Kidney capillary endothelial cell (primary cell): ENCODE data around the gene CFDP1.

Experiments used
- DNase-seq: peaks from one replicate; pipeline ENCODE4 v3.0.0-alpha.2; 2018; ENCODE audit warnings: low spot score

Gene CFDP1

GRCh38 chr16:75406943-75407342, 26.4 kb downstream of the CFDP1 start:
- no peak for DNase-seq

DNA sequence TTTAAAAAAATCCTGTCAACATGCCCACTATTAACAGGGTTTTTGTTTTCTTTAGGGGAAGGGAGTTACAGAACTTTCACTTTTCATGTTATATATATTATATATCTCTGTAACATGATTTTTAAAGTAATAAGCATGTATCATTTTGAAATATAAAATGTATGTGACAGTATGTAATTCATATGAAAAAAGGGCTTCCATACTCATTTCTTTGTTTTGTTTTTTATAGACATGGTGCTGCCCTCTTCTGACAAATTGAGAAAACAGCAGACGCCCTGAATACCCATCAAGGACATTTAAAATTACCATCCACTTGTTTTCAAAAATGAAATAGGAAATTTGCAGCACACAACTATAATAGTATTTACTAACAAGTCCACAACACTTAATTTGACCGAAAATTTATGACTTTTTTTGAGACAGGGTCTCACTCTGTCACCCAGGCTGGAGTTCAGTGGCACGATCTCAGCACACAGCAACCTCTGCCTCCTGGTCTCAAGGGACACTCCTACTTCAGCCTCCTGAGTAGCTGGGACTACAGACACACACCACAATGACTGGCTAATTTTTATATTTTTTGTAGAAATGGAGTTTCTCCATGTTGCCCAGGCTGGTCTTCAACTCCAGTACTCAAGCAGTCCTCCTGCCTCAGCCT, 30.4 kb downstream of the CFDP1 start:
- peak; percentile 71 for DNase-seq

DNA sequence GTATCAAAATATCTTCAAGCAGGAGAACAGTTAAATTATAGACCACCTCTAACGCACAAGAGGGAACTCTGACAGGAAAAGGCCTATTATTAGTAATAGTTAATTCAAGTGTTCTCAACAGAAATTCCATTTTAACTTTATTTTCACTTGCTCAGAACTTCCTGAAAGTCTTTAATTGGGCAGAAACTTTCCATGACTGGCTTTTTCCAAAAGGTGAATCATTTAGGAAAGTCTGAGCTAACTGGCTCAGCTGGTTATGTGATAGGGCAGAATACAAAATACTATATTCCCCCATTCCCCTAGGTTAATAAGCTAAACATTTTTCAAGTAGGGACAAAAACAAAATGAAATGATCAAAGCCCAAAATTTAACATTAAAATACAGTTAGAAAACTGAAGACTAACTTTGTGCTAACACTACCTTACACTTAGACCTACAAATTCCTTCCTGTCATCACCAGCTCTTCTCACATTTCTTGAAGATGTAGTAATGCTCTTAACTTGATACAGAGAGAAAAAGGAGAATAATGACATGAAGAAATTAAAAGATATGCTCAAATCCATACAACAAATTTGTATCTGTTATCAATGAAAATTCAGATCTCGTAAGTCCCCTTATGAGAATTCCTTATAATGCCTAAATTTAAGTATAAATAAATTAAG, 31.0 kb downstream of the CFDP1 start:
- peak; percentile 91 for DNase-seq

DNA sequence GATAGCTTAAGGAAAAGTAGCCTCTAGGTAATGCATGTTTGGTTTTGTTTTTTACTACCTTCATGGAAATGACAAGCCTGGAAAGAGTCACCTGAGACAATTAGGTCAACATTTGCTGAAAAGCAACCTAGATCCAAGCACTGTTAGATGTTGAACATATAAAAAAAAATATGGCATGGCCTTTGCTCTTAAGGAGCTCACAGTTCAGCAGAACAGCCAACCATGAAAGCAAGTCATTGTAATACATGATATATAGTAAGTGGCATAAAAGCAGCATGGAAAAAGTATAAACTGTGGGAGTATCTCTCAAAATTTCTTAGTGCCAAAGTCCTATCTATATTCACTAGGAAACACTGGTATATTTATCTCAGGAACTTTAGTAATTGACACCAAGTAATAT, 31.6 kb downstream of the CFDP1 start:
- DNase-seq = no peak

DNA sequence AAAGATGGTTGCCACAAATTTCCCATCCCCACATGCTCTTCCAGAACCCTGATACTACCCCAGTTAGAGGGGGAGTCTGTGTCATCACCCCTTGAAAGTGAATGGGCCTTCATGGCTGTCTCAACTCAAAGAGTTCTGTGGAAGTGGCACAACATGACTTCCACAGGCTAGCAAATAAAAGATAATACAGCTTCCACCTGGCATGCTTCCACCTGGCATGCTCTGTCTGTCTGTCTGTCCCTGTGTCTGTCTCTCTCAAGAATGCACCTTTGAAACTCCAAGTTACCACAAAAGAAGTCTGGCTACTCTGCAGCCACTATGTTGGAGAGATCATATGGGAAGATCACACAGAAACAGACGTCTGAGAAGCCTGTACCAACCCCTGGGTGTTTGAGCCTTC, 35.0 kb downstream of the CFDP1 start:
- no peak for DNase-seq

DNA sequence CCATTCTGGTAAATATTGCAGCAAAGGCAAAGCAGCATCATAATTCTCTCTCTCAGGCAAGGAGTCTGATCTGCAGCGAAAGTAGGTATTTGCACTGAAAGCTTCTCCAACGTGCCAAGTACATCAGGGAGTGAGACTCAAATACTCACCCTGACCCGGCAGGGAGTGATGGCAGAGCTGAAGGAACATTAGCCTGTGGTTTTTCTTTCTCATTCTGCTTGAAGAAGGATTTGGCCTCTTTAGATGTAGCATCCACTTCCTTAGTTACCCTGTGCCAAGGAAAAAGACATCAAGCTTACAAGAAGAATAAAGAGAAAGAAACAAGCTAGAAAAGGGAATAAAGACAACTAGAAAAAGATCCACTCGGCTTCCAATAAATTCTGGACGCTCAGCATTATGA, 38.4 kb downstream of the CFDP1 start:
- no peak for DNase-seq

- DNase-seq = no peak
Measured at GRCh38 chr16:75392906-75393305, 40.4 kb downstream of the CFDP1 start.

DNA sequence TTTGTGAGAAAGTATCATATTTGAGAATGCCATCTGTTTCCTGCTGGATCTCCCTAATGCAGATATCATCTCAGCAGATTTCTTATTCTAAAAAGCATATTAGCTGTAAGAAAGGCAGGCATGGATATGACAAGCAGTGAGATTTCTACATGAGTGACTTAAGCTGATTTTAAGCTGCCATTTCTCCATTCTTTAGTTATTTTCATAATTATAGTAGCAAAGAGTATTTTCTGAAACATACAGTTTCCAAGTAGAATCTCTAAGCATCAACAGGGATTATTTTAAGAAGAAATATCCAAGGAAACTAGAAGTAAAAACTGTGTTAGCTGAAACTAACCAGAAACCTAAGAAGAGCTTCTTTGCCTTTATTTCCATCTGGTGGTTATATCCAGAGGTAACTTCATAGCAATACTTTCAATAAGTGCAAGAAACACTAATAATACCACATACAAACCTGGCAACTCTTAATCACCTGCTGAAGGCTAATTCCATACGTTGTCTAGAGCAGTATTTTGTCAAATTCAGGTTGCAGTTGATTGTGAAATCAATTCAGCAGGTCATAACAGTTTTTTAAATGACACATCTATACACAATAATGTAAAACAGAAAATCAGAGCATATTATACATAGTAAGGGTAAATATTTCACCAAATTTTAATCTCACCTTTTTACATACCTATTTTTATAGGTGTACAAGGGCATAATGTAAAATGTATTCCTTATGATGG, 42.2 kb downstream of the CFDP1 start:
- no peak for DNase-seq

DNA sequence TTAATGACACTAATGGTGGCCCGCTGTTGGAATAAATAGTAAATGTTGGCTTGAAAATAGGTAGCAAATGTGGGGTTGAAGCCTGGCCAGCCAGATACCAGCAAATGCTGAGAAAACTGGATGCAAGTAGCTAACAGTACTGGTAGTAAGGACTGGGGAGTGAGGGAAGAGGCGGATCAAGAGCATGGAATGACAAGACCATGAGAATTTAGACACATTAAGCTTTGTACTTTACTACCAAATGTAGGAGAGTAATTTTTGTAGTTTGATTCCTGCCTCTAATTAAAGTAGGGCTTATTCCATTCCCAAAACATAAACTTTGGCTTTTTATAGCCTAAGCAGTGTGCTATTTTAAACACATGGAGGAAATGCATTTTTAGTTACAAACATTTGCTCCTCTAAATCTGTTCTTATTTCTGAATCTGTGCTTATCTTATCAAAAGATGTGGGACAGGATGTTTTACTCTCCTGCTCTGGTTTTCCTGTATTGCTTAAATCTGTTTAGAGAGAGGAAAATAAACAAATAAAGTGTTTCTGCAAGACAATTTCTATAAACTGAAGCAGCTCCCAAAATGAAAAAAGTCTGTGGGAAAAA, 44.1 kb downstream of the CFDP1 start:
- no peak for DNase-seq

DNA sequence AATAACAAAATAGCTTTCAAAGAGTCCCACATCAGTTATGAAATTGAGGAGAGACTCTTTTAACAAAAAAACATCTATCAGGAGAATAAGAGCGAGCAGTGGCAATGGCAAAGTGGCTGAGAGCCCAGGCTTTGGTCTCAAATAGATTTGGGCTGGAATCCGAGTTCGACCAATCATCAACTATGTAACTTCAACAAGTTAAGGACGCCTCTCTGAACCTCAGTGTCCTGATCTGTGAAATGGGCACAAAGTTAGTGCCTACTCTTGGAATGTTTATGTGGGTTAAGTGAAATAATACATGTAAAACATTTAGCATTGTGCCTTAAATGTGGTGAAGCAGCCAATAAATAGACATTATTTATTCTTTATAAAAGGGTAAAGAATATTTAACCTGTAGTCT, 45.4 kb downstream of the CFDP1 start:
- DNase-seq = no peak

DNA sequence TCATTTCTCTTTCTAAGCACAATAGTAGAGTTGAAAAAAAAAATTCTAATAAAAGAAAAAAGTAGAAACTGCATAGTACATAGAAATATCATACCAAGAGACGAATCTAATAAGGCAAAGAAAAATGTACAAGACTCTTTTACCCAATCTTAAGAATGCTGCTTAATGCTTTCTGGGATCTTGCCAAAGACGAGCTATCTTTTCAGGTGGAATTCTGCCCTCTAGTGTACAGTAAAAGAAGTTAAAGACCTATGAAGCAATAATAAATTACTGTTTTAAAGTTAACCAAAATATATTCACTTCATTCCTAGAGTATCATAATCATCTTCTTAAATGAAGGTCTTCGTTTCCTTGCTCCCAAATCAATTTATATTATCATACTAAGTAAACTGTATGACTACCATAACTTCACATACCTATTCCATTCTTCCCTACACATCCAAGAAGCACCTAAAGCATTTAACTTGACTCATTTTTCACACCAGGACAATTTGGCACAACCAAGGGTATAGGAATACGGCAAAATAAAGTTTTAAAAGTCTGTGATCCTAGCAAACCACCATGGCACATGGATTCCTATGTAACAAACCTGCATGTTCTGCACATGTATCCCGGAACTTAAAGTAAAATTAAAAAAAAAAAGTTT, 47.7 kb downstream of the CFDP1 start:
- DNase-seq = peak; percentile 81

DNA sequence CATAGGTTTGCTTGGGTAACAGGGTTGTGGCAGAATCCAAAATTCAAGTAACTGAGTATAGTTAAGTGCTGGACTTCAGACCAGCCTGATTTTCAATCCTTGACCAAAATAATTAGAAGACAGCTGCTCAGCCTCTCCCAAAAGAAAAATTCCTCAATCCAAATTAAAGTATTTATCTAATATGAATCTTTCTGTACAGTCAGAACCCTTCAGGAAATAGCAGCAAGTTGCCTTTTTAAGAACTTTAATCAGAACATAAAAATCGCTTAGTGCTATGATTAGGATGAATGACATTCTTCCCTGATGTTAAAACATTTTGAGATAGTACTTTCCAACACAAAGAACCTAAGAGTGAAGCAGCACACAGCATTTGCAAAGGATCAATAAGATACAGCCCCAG, 50.2 kb downstream of the CFDP1 start:
- DNase-seq = no peak

DNA sequence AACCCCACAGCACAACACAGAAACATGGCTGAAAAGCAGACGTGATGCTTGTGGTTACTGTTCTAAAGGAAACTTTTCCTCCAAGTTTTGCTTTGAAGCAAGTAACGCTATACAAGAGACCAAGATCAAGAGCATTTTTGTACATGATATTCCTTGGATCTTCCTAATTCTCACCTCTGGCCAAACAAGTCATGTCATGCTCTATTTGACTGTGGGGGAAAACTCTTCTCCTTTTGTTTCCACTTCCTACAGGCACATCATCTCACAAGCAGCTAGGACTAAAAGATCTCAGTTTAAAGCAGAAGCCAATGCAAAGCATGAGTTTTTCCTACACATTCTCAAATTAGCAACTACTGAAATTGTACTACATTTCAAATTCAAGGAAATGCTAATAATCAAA, 50.7 kb downstream of the CFDP1 start:
- DNase-seq = no peak

- peak; percentile 33 for DNase-seq
Measured at GRCh38 chr16:75380870-75381269, 52.4 kb downstream of the CFDP1 start.

- no peak for DNase-seq
Measured at GRCh38 chr16:75379911-75380847, 53.1 kb downstream of the CFDP1 start.

- no peak for DNase-seq
Measured at GRCh38 chr16:75379339-75379738, 54.0 kb downstream of the CFDP1 start.

DNA sequence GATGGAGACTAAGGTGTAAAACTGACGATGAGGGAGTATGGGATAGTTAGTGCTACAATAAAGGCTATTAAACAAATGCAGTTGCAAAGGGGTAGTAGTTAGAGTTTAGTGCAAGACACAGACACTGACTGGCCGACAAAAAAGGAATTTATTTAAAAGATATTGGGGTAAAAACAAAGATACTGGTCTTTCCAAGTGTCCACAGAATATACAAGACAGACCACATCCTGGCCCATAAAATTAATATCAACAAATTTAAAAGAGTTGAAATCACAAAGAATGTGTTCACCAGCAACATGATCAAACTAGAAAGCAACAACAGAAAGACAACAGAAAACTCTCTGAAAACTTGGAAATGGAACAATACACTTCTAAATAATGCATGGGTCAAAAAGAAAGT, 54.7 kb downstream of the CFDP1 start:
- no peak for DNase-seq

DNA sequence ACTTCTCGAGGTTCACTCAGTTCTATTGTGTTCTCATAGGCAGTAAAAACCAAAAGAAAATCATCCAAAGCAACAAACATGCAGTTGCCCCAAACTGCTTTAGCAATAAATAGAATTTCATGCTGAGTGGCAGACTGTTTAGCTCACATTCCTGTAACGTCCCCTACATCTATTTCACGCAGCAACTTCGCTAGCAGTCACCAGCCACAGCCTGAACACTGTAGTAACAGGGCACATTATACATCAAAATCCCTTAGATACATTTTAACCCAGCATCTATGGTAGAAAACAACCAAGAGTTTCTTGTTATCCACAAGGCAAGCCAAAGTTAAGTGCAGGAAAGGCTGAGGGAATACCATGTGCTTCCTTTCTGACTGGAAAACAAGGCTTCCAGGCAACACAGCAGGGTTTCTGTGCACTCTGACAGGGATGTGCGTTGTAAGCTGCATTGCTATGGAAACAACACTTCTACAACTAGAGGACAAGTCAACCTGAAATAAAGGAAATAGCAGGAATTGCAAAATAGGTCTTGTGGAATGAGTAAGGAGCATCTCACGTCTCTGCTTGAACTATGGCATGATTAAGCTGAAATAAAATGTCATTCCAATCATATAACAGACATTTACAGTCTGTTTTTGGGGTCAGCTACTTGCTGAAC, 55.4 kb downstream of the CFDP1 start:
- DNase-seq = peak; percentile 71

DNA sequence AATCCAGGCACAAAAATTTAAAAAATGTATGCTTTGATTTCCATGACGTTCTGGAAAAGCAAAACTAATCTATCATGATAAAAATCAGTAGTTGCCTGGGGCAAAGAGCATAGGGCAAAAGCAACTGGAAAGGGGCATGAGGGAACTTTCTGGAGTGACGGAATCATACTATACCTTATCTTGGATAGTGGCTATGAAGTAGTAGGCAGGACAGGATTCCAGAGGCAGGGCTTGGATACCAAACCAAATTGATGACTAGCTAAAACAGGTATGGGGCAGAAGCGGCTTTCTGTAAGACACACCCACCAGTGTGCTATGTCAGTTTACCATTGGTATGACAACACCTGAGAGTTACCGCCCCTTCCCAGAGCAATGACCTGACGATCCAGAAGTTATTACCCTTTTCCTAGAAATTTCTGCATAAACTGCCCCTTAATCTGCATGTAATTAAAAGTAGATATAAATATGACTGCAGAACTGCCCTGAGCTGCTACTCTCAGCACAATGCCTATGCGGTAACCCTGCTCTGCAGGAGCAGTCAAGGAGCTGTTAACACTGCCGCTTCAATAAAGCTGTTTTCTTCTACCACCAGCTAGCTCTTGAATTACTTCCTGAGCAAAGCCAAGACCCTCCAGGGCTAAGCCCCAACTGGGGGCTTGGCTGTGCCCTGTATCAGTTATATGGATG, 56.7 kb downstream of the CFDP1 start:
- no peak for DNase-seq

DNA sequence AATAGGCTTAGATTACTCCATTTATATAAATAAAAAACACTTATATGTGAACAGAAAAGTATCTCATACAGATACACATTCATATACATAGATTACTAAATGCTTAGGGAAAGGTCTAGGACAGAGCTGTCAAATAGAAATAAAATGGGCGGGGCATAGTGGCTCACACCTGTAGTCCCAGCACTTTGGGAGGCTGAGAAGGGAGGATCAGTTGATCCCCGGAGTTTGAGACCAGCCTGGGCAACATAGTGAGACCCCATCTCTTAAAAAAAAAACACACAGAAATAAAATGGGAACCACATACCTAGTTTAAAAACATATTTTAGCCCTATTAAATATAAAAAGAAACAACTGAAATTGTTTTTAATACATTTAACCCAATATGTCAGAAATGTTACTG, 58.9 kb downstream of the CFDP1 start:
- no peak for DNase-seq
